NAMALWA (cell line): ENCODE measurements around the gene ORM2.
"Not testable (repeated sequence)": the region's sequence is repeated elsewhere in the genome, so short reads cannot be mapped to it uniquely, and the experiment has no call there.

Source experiments
- DNase-seq: peaks from one replicate; pipeline ENCODE4 v3.0.0-alpha.2; 2015; ENCODE audit warnings: low spot score

The ORM2 gene

GRCh38 chr9:114332474-114333040 is 2.9 kb downstream of the ORM2 start:
- not testable (repeated sequence) for DNase-seq

GRCh38 chr9:114333718-114334117 is 4.0 kb downstream of the ORM2 start:
- not testable (repeated sequence) for DNase-seq

- DNase-seq: no peak
These were observed 4.8 kb downstream of the ORM2 start for GRCh38 chr9:114334490-114334889.

- no peak for DNase-seq
These were observed 6.1 kb downstream of the ORM2 start for GRCh38 chr9:114335745-114336144.

- DNase-seq: no peak
These were observed 6.5 kb downstream of the ORM2 start for GRCh38 chr9:114336157-114336556.

- DNase-seq: no peak
These were observed 7.2 kb downstream of the ORM2 start for GRCh38 chr9:114336699-114337395.

GRCh38 chr9:114338187-114338586 is 8.5 kb downstream of the ORM2 start:
- no peak for DNase-seq

- peak; percentile 65 for DNase-seq
These were observed 9.7 kb downstream of the ORM2 start for GRCh38 chr9:114339130-114339908.

GRCh38 chr9:114341152-114341830 is 11.6 kb downstream of the ORM2 start:
- no peak for DNase-seq

- DNase-seq: no peak
These were observed 12.3 kb downstream of the ORM2 start for GRCh38 chr9:114341991-114342390.

- no peak for DNase-seq
These were observed 13.2 kb downstream of the ORM2 start for GRCh38 chr9:114342755-114343440.

- DNase-seq: no peak
These were observed 14.0 kb downstream of the ORM2 start for GRCh38 chr9:114343471-114344187.

GRCh38 chr9:114344188-114344566 is 14.5 kb downstream of the ORM2 start:
- no peak for DNase-seq

GRCh38 chr9:114344692-114345091 is 15.0 kb downstream of the ORM2 start:
- no peak for DNase-seq

- no peak for DNase-seq
These were observed 15.9 kb downstream of the ORM2 start for GRCh38 chr9:114345493-114346065.

- DNase-seq: no peak
These were observed 16.5 kb downstream of the ORM2 start for GRCh38 chr9:114346146-114346545.

- no peak for DNase-seq
These were observed 18.0 kb downstream of the ORM2 start for GRCh38 chr9:114347675-114348074.

GRCh38 chr9:114348261-114348905 is 18.7 kb downstream of the ORM2 start:
- no peak for DNase-seq

GRCh38 chr9:114348906-114349482 is 19.3 kb downstream of the ORM2 start:
- DNase-seq: peak; percentile 94
